ENCODE measurements around the gene DOK6.

DOK6 gene

DNA sequence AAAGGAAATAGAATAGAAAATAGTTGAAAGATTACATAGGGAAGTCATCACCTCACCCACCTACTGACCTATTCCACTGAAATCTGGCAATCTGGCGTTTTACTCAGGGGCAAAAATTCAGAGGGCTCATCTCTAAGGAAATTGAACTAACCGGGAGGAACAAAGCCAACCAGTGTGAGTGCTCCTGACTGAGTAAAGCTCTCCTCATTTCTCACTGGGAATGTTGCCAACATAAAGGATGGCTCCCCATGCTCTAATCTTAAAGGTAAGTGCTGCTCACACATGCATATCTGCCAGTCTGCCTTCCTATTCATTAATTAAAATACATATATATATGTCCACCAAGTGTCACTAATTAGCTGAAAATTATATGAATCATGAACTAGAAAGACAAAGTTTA is 13.5 kb upstream of the DOK6 start:
- no peaks in the 10 kb centered on the region for H3K27me3 ChIP-seq (ENCODE audit: insufficient read depth, low read length)
- no peak overlapping the region for H3K4me3 ChIP-seq (ENCODE audit: low read length)
- WGBS, result 43% methylated on average over 2 of the region's 2 CpGs
- H3K27ac ChIP-seq (ENCODE audit: low read depth, low read length), result no peak overlapping the region
- peaks cover 11% of the 10 kb centered on the region for H3K4me1 ChIP-seq (ENCODE audit: insufficient read depth, low read length)
- H3K9ac ChIP-seq (ENCODE audit: low read depth, low read length), result no peak overlapping the region
- no peaks in the 10 kb centered on the region for H3K36me3 ChIP-seq (ENCODE audit: insufficient read depth, low read length)
- H3K9me3 ChIP-seq (ENCODE audit: insufficient read depth, low read depth, low read length), result no peaks in the 10 kb centered on the region

DNA sequence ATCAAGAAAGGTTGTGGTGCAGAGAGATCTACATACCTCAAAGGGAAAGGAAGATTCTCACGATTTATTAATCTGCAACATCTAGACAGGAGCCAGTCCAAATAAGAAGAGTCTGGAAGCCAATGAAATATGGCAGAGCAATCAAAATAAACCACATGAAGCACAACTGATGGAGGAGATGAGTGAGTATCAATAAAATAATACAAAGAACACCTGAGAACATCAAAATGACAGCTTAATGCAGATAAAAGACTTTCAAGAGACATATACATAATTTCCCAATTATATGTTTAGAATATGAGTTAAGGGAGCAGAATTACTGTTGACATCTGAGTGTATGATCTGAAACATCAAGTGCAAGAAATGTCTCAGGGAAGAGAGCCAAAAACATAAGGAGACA is 12.5 kb upstream of the DOK6 start:
- Histone ChIP-seq H3K4me3 (ENCODE audit: low read length) (no peak overlapping the region), H3K9ac (ENCODE audit: low read depth, low read length) (no peak overlapping the region), H3K36me3 (ENCODE audit: insufficient read depth, low read length) (no peaks in the 10 kb centered on the region), H3K27me3 (ENCODE audit: insufficient read depth, low read length) (no peaks in the 10 kb centered on the region), H3K9me3 (ENCODE audit: insufficient read depth, low read depth, low read length) (no peaks in the 10 kb centered on the region), H3K4me1 (ENCODE audit: insufficient read depth, low read length) (peaks cover 11% of the 10 kb centered on the region), H3K27ac (ENCODE audit: low read depth, low read length) (no peak overlapping the region)
- WGBS, result 100% methylated on average over 1 of the region's 1 CpG

DNA sequence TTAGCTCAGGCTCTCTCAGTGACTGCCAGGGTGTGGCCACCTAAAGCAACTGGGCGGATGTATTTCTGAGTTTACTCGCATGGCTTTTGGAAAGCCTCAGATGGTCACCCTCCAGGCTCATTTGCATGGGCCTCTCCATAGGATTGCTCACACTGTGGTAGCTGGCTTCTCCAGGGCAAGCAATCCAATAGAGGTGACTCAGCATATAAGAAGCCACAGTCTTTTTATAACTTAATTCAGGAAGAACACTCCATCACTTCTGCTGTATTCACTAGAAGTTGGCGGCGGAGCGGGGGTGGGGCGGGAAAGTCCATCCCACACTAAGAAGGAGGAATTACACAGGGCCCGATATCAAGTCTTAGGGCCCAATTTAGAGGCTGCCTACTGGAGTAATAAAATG is 3.6 kb upstream of the DOK6 start:
- WGBS, result 92% methylated on average over 7 of the region's 7 CpGs
- peaks cover 24% of the 10 kb centered on the region for H3K4me1 ChIP-seq (ENCODE audit: insufficient read depth, low read length)

DNA sequence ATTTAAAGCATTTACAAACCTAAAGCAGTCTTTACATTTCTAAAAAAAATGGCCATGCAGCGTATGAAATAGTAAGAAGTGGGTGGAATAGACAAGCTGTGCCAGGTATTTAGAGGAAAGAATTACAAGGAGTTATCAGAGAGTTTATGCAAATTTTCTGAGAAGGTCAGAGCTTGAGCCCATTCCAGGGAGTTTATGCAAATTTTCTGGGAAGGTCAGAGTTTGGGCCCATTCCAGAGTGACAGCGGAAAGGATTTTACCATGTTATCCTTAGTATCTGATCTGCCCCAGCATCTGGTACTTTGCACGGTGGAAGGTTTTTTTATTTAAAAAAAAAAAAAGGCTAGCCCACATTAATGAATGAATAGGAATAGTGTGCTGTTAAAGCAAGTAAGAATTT is 1.4 kb upstream of the DOK6 start:
- H3K36me3 ChIP-seq (ENCODE audit: insufficient read depth, low read length), result no peaks in the 10 kb centered on the region
- peaks cover 53% of the 10 kb centered on the region for H3K27me3 ChIP-seq (ENCODE audit: insufficient read depth, low read length)
- H3K9ac ChIP-seq (ENCODE audit: low read depth, low read length), result no peak overlapping the region
- H3K27ac ChIP-seq (ENCODE audit: low read depth, low read length), result no peak overlapping the region
- no peaks in the 10 kb centered on the region for H3K9me3 ChIP-seq (ENCODE audit: insufficient read depth, low read depth, low read length)
- H3K4me3 ChIP-seq (ENCODE audit: low read length), result peak overlapping the region; percentile 61; the same call in 1 of the 2 replicates
- 16% methylated on average over 3 of the region's 3 CpGs for WGBS
- peaks cover 26% of the 10 kb centered on the region for H3K4me1 ChIP-seq (ENCODE audit: insufficient read depth, low read length)

More for the DNA sequence above, 3.6 kb upstream of the DOK6 start:
- peaks cover 32% of the 10 kb centered on the region for H3K27me3 ChIP-seq (ENCODE audit: insufficient read depth, low read length)
- no peak overlapping the region for H3K4me3 ChIP-seq (ENCODE audit: low read length)
- no peak overlapping the region for H3K9ac ChIP-seq (ENCODE audit: low read depth, low read length)
- H3K27ac ChIP-seq (ENCODE audit: low read depth, low read length), result no peak overlapping the region
- no peaks in the 10 kb centered on the region for H3K9me3 ChIP-seq (ENCODE audit: insufficient read depth, low read depth, low read length)
- H3K36me3 ChIP-seq (ENCODE audit: insufficient read depth, low read length), result no peaks in the 10 kb centered on the region

DNA sequence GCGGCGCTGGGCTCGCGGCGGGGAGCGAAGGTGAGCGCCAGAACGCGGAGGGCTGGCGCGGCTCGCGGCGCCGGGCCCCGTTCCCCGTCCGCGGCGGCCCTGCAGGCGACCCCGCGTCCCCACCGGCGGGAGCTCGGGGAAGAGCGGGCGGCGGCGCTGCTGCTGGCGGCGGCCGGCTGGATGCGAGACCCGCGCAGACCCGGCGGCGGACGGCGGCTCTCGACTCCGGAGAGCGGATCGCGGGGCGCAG is 213 bp downstream of the DOK6 start:
- Histone ChIP-seq H3K9ac (ENCODE audit: low read depth, low read length) (no peak overlapping the region), H3K4me1 (ENCODE audit: insufficient read depth, low read length) (peaks cover 26% of the 10 kb centered on the region), H3K27ac (ENCODE audit: low read depth, low read length) (no peak overlapping the region), H3K36me3 (ENCODE audit: insufficient read depth, low read length) (no peaks in the 10 kb centered on the region), H3K9me3 (ENCODE audit: insufficient read depth, low read depth, low read length) (no peaks in the 10 kb centered on the region), H3K27me3 (ENCODE audit: insufficient read depth, low read length) (peaks cover 62% of the 10 kb centered on the region), H3K4me3 (ENCODE audit: low read length) (peak overlapping the region; percentile 61)
- WGBS, result under 1% methylated on average over 47 of the region's 47 CpGs

DNA sequence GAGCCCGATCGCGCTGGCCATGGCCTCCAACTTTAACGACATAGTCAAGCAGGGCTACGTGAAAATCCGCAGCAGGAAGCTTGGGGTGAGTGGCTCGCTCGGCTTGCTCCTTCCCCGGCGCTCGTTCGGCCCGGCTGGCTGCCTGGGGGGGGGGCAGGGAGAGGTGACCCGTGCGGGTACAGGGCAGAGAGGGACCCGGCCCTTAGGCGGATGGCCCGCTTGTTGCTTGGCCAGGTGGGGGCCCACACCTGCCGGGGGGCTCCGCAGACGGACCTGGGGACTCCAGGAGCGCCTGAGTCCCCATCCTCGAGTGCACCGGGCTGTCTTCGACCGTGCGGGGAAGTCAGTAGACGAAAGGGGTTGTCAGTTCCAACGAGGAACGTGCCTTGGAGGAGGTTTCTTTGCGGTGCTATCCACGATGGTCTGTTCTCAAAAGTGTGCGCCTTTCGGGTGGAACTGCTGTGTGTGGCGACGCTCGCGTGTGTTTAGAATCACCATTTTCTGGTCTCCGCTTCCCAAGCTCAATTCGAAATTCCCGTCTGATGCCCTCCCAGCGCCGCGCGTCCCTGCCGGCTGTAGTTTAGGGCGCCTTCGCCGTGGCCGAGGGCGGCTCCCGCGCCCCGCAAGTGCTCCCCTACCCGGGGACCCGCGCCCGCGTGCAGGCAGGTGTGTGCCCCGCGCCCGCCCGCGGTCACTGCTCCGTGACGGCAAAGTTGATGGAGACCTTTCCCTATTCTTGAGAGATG is 711 bp downstream of the DOK6 start:
- peak overlapping the region; percentile 61 for H3K4me3 ChIP-seq (ENCODE audit: low read length)
- H3K9ac ChIP-seq (ENCODE audit: low read depth, low read length), result no peak overlapping the region
- WGBS, result under 1% methylated on average over 66 of the region's 66 CpGs
- peaks cover 26% of the 10 kb centered on the region for H3K4me1 ChIP-seq (ENCODE audit: insufficient read depth, low read length)
- H3K9me3 ChIP-seq (ENCODE audit: insufficient read depth, low read depth, low read length), result no peaks in the 10 kb centered on the region
- no peaks in the 10 kb centered on the region for H3K36me3 ChIP-seq (ENCODE audit: insufficient read depth, low read length)
- peaks cover 62% of the 10 kb centered on the region for H3K27me3 ChIP-seq (ENCODE audit: insufficient read depth, low read length)
- no peak overlapping the region for H3K27ac ChIP-seq (ENCODE audit: low read depth, low read length)

DNA sequence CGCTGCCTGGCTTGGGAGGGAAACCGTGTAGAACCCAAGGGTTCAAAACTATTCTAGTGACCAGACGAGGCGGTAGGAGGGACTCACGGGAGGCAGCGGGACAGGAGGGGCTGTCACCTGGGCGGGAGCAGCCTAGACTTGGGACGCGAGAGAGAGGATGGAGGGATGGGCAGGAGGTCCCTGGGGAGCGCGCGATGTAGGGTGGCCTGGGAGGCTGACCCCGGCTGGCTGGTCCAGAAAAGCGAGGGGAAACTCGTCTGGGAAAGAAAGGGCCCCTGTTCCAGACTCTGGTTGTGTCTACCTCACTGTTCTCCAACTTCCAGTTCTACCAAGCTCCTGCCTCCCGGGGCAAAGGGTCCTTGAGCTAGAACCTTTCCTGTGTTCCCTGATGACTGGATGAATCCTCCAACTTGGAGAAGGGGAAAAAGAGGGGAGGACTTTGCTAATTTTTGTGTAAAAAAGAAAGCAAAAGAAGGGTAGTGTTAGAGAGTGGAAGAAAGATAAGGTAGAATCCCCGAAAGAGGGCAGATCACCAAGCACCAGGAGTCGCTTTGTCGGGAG is 1.4 kb downstream of the DOK6 start:
- Histone ChIP-seq H3K36me3 (ENCODE audit: insufficient read depth, low read length) (no peaks in the 10 kb centered on the region), H3K27me3 (ENCODE audit: insufficient read depth, low read length) (peaks cover 62% of the 10 kb centered on the region), H3K9me3 (ENCODE audit: insufficient read depth, low read depth, low read length) (no peaks in the 10 kb centered on the region), H3K4me3 (ENCODE audit: low read length) (peak overlapping the region; percentile 61), H3K4me1 (ENCODE audit: insufficient read depth, low read length) (peaks cover 24% of the 10 kb centered on the region), H3K9ac (ENCODE audit: low read depth, low read length) (no peak overlapping the region), H3K27ac (ENCODE audit: low read depth, low read length) (no peak overlapping the region)
- WGBS, result 7% methylated on average over 19 of the region's 19 CpGs

DNA sequence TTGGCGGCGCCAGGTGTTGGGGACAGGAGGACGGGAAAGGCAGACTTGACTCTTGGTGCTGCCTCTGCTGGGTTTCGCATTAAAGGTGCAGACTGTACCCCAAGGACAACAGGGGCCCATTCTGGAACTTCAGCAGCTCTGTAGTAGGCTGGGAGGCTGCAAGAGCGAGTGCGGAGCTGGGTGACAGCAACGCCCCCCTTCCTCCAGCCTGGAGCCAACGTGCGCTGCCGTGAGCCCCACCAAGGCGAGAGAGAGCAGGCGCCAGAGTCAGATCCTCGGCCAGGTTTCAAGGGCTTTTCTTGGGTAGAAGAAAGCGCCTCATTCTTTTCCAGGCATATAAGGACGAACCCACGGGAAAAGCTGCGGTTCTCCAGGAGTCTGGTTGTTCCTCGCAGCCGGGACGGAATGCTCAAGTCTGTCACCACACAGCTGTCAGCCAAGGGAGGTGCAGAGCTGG is 1.9 kb downstream of the DOK6 start:
- Histone ChIP-seq H3K4me3 (ENCODE audit: low read length) (peak overlapping the region; percentile 61), H3K4me1 (ENCODE audit: insufficient read depth, low read length) (peaks cover 22% of the 10 kb centered on the region), H3K9ac (ENCODE audit: low read depth, low read length) (no peak overlapping the region), H3K27ac (ENCODE audit: low read depth, low read length) (no peak overlapping the region), H3K27me3 (ENCODE audit: insufficient read depth, low read length) (peaks cover 62% of the 10 kb centered on the region), H3K36me3 (ENCODE audit: insufficient read depth, low read length) (no peaks in the 10 kb centered on the region), H3K9me3 (ENCODE audit: insufficient read depth, low read depth, low read length) (no peaks in the 10 kb centered on the region)
- WGBS, result 9% methylated on average over 20 of the region's 20 CpGs

DNA sequence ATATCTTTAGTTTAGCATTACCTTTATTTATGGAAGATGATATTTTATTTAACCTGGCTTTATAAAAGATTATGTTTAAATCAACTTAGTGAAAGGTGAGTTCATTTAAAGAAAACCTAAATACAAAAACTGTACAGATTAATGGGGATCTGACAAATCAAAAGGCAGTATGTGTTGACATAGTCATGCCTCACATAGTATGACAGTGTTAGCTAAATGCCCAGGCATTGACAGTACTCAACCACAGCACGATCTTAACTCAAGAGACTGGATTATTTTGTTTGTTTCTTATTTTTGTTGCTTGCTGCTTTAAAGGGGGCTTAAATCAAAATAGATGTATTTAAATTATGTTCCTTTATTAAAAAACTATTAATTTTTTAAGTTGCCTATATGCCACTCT is 7.8 kb downstream of the DOK6 start:
- H3K9me3 ChIP-seq (ENCODE audit: insufficient read depth, low read depth, low read length), result no peaks in the 10 kb centered on the region
- no peaks in the 10 kb centered on the region for H3K36me3 ChIP-seq (ENCODE audit: insufficient read depth, low read length)
- H3K4me3 ChIP-seq (ENCODE audit: low read length), result no peak overlapping the region
- H3K27me3 ChIP-seq (ENCODE audit: insufficient read depth, low read length), result peaks cover 16% of the 10 kb centered on the region
- 0 out of 2 replicates have a peak, but pooled peaks cover 6% of the 10 kb centered on the region for H3K4me1 ChIP-seq (ENCODE audit: insufficient read depth, low read length)
- 100% methylated on average over 1 of the region's 1 CpG for WGBS
- no peak overlapping the region for H3K9ac ChIP-seq (ENCODE audit: low read depth, low read length)
- H3K27ac ChIP-seq (ENCODE audit: low read depth, low read length), result no peak overlapping the region

DNA sequence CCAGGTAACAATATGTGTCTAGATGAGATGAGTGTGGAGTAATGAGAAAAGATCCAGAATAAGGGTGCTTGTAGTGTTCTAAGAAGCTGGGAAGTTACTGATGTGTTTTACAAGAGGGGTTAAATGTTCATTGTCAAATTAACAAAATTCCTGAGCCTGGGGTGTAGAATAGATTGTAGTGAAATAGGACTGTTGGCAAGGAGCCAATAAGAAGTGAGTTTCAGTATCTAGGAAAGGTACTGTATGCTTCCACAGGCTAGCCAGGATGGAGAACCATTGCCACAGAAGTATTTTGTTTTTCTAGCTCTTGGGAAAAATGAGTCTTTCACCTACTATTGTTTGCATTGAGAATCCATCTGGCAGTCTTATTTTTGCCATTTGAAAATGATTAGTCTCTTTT is 10.5 kb downstream of the DOK6 start:
- Histone ChIP-seq H3K9ac (ENCODE audit: low read depth, low read length) (no peak overlapping the region), H3K4me1 (ENCODE audit: insufficient read depth, low read length) (0 out of 2 replicates have a peak, but pooled peaks cover 6% of the 10 kb centered on the region), H3K36me3 (ENCODE audit: insufficient read depth, low read length) (no peaks in the 10 kb centered on the region), H3K4me3 (ENCODE audit: low read length) (no peak overlapping the region), H3K27ac (ENCODE audit: low read depth, low read length) (no peak overlapping the region), H3K27me3 (ENCODE audit: insufficient read depth, low read length) (no peaks in the 10 kb centered on the region), H3K9me3 (ENCODE audit: insufficient read depth, low read depth, low read length) (no peaks in the 10 kb centered on the region)

DNA sequence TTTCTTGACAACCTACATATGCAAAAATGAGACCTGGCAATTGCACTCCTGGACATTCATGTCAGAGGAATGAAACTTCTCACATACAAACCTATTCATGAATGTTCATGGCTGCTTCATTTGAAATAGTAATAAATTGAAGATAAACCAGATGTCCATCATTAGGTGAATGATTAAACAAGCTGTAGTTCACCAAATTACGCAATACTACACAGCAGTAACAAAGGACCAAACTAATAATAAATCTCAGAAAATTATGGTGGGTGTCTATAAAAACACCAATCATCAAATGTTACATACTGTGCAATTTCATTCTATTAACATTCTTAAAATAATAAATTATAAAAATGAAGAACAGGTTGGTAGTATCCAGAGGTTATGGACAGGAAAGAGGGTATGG is 13.5 kb downstream of the DOK6 start:
- WGBS, result no CpG with 5 or more reads among the region's 1 CpG
- H3K9me3 ChIP-seq (ENCODE audit: insufficient read depth, low read depth, low read length), result no peaks in the 10 kb centered on the region
- H3K27me3 ChIP-seq (ENCODE audit: insufficient read depth, low read length), result no peaks in the 10 kb centered on the region
- no peaks in the 10 kb centered on the region for H3K36me3 ChIP-seq (ENCODE audit: insufficient read depth, low read length)
- no peak overlapping the region for H3K27ac ChIP-seq (ENCODE audit: low read depth, low read length)
- no peak overlapping the region for H3K9ac ChIP-seq (ENCODE audit: low read depth, low read length)
- H3K4me3 ChIP-seq (ENCODE audit: low read length), result no peak overlapping the region
- 0 out of 2 replicates have a peak, but pooled peaks cover 6% of the 10 kb centered on the region for H3K4me1 ChIP-seq (ENCODE audit: insufficient read depth, low read length)

DNA sequence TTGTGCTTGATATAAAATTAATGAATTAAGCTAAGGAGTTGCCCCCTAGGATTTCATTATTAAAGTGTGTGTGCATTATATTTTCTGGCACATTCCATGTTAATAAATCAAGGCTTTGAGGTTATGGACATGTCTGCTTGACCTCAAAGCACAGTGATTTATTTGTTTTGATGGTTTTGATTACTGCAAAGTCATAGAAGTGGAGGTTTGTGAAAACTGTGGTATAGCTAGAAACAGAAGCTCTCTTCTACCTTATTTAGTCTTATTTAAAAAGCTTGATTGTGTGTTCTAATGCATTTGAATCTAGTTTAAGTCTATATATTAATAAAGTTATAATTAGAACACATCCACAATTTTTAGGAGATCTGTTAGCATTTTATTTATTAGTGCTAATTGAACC is 32.2 kb downstream of the DOK6 start:
- Histone ChIP-seq H3K4me3 (ENCODE audit: low read length) (no peak overlapping the region), H3K9ac (ENCODE audit: low read depth, low read length) (no peak overlapping the region), H3K4me1 (ENCODE audit: insufficient read depth, low read length) (no peaks in the 10 kb centered on the region), H3K27ac (ENCODE audit: low read depth, low read length) (no peak overlapping the region), H3K9me3 (ENCODE audit: insufficient read depth, low read depth, low read length) (no peaks in the 10 kb centered on the region), H3K36me3 (ENCODE audit: insufficient read depth, low read length) (no peaks in the 10 kb centered on the region), H3K27me3 (ENCODE audit: insufficient read depth, low read length) (no peaks in the 10 kb centered on the region)

Data from HUES64 (cell line).